Small intestine (tissue), 7 donors: Measurements from ENCODE around the gene PPP1R9A. TPM values are rescaled to one million over a fixed set of nuclear protein-coding genes. Genes with fewer than 3 reads are reported as not detected.

Experiments
- DNase-seq, 2 donors: peaks; one replicate each; pipeline versions ENCODE4 v3.0.0 to v3.0.0-alpha.2; 2013
- FAIRE-seq: peaks from 2 replicates; lab custom pipeline; 2012; peaks lifted over from hg19 to GRCh38; lab: Jason Lieb, UNC
- H3K27ac ChIP-seq, 3 donors: one replicate each; pipeline ENCODE4 v1.5.1; 2013; ENCODE audit warnings: low read length in 2 of 3, mild to moderate bottlenecking in 2 of 3, control low read depth in 1 of 3, inconsistent platforms in 1 of 3, low read depth in 1 of 3, moderate library complexity in 1 of 3
- H3K27me3 ChIP-seq, 3 donors: one replicate each; pipeline ENCODE4 v1.6.1; 2013; ENCODE audit warnings: low read length in 3 of 3, inconsistent platforms in 1 of 3; ENCODE audit not compliant: control insufficient read depth in 3 of 3, insufficient read depth in 3 of 3
- H3K36me3 ChIP-seq, 3 donors: one replicate each; pipeline ENCODE4 v1.6.1; 2013; ENCODE audit warnings: low read length in 3 of 3, inconsistent platforms in 1 of 3, low read depth in 1 of 3, mild to moderate bottlenecking in 1 of 3, moderate library complexity in 1 of 3; ENCODE audit not compliant: control insufficient read depth in 3 of 3, insufficient read depth in 2 of 3
- H3K4me1 ChIP-seq, 3 donors: one replicate each; pipeline ENCODE4 v1.6.1; 2013; ENCODE audit warnings: low read length in 2 of 3, inconsistent platforms in 1 of 3, low read depth in 1 of 3, mild to moderate bottlenecking in 1 of 3, moderate library complexity in 1 of 3; ENCODE audit not compliant: control insufficient read depth in 3 of 3, insufficient read depth in 2 of 3
- H3K4me3 ChIP-seq, 3 donors: one replicate each; pipeline ENCODE4 v1.5.1; 2013; ENCODE audit warnings: low read length in 3 of 3, control low read depth in 1 of 3, inconsistent platforms in 1 of 3, low read depth in 1 of 3, mild to moderate bottlenecking in 1 of 3, moderate library complexity in 1 of 3
- H3K9me3 ChIP-seq, 2 donors: one replicate each; pipeline ENCODE4 v1.6.1; 2013; ENCODE audit warnings: low read depth in 1 of 2, low read length in 1 of 2; ENCODE audit not compliant: control insufficient read depth in 2 of 2, insufficient read depth in 1 of 2
- WGBS, 3 donors: extraction: QIAGEN DNeasy Blood & Tissue Kit; methylation state at CpG; one replicate each; pipeline ENCODE4 v1.1.7; 2013; 5-methylcytosine and 5-hydroxymethylcytosine counted together
- polyA plus RNA-seq, 4 donors: library from polyadenylated mRNA; stranded (reverse) in 3 of 4; unstranded in 1 of 4; fragments of 200-250 nt in 3 of 4; fragments of 120-200 nt in 1 of 4; gene quantifications; one replicate each; pipeline versions ENCODE4 v1.2.1 to v1.2.3, GENCODE V29; 2013
- donor health status: healthy with polysubstance abuse.
- donor health status: control.
- donor health status: control.
- donor health status: Bipolar disorder and iron deficiency.
- donor health status: healthy.

PPP1R9A gene
- polyA plus RNA-seq, 4 donors = 0.27 to 13.3 (median 1.6) TPM

- H3K4me3 ChIP-seq = no peak overlapping the region
- peaks cover 0 to 9% (median 0%) of the 10 kb centered on the region in 3 donors for H3K27me3 ChIP-seq
- no peak for FAIRE-seq
- no peak overlapping the region for H3K27ac ChIP-seq
- H3K4me1 ChIP-seq = peaks cover 0 to 12% (median 2%) of the 10 kb centered on the region in 3 donors
- no peaks in the 10 kb centered on the region for H3K36me3 ChIP-seq
- 81 to 92% (median 84%) methylated on average over 8 of the region's 8 CpGs for WGBS, 3 donors
- no peak for DNase-seq
- no peaks in the 10 kb centered on the region for H3K9me3 ChIP-seq
These were observed 415.0 kb downstream of the PPP1R9A start for GRCh38 chr7:95322396-95322795.

GRCh38 chr7:95322854-95323253 is 415.5 kb downstream of the PPP1R9A start:
- DNase-seq (no peak), FAIRE-seq (no peak)
- Histone ChIP-seq H3K4me3 (no peak overlapping the region), H3K4me1 (peaks cover 0 to 12% (median 2%) of the 10 kb centered on the region in 3 donors), H3K27ac (no peak overlapping the region), H3K9me3 (no peaks in the 10 kb centered on the region), H3K36me3 (no peaks in the 10 kb centered on the region), H3K27me3 (peaks cover 0 to 9% (median 0%) of the 10 kb centered on the region in 3 donors)
- 76 to 78% (median 77%) methylated on average over 2 of the region's 2 CpGs for WGBS, 3 donors

- Histone ChIP-seq H3K4me1 (peaks cover 0 to 12% (median 2%) of the 10 kb centered on the region in 3 donors), H3K27me3 (peaks cover 0 to 9% (median 0%) of the 10 kb centered on the region in 3 donors), H3K27ac (no peak overlapping the region), H3K36me3 (no peaks in the 10 kb centered on the region), H3K4me3 (no peak overlapping the region), H3K9me3 (no peaks in the 10 kb centered on the region)
- FAIRE-seq (no peak), DNase-seq (no peak)
- 71 to 84% (median 80%) methylated on average over 9 of the region's 9 CpGs for WGBS, 3 donors
These were observed 416.2 kb downstream of the PPP1R9A start for GRCh38 chr7:95323410-95324129.

- Histone ChIP-seq H3K4me1 (peaks cover 0 to 12% (median 2%) of the 10 kb centered on the region in 3 donors), H3K4me3 (no peak within 1 kb of the TSS), H3K27ac (no peak within 1 kb of the TSS), H3K36me3 (no peaks in the 10 kb centered on the region), H3K27me3 (peaks cover 0 to 9% (median 0%) of the 10 kb centered on the region in 3 donors), H3K9me3 (no peaks in the 10 kb centered on the region)
- FAIRE-seq (no peak), DNase-seq (peak; percentile 20 to 48)
- 18 to 36% (median 22%) methylated on average over 12 to 20 of the region's 20 CpGs for WGBS, 3 donors
These were observed 417.0 kb downstream of the PPP1R9A start, which contains the start of gene PON1 for GRCh38 chr7:95324431-95324830. PON1 (minus strand) TSS chr7:95324532; CDS start chr7:95324475, 57 bp downstream.

- Histone ChIP-seq H3K27ac (no peak overlapping the region), H3K4me1 (peaks cover 0 to 4% (median 2%) of the 10 kb centered on the region in 3 donors), H3K36me3 (no peaks in the 10 kb centered on the region), H3K4me3 (no peak overlapping the region), H3K9me3 (no peaks in the 10 kb centered on the region), H3K27me3 (peaks cover 0 to 9% (median 0%) of the 10 kb centered on the region in 3 donors)
- DNase-seq = no peak
- 80 to 83% (median 81%) methylated on average over 3 of the region's 3 CpGs for WGBS, 3 donors
- no peak for FAIRE-seq
These were observed 420.0 kb downstream of the PPP1R9A start for GRCh38 chr7:95327356-95327755.

- Histone ChIP-seq H3K27ac (peak overlapping the region in 1 of 3 donors; percentile 19), H3K27me3 (peaks cover 0 to 3% (median 0%) of the 10 kb centered on the region in 3 donors), H3K9me3 (no peaks in the 10 kb centered on the region), H3K4me3 (peak overlapping the region in 2 of 3 donors; percentile 22 to 28), H3K4me1 (no peaks in the 10 kb centered on the region), H3K36me3 (no peaks in the 10 kb centered on the region)
- DNase-seq (peak; percentile 53 to 56), FAIRE-seq (peak; percentile 55)
- WGBS, 3 donors = 20 to 31% (median 23%) methylated on average over 4 of the region's 4 CpGs
These were observed 423.0 kb downstream of the PPP1R9A start for GRCh38 chr7:95330204-95330960.

- FAIRE-seq = no peak
- H3K36me3 ChIP-seq = no peaks in the 10 kb centered on the region
- H3K27me3 ChIP-seq = no peaks in the 10 kb centered on the region
- WGBS, 3 donors = 96 to 100% (median 97%) methylated on average over 1 of the region's 1 CpG
- no peak for DNase-seq
- no peak overlapping the region for H3K4me3 ChIP-seq
- no peaks in the 10 kb centered on the region for H3K4me1 ChIP-seq
- H3K9me3 ChIP-seq = no peaks in the 10 kb centered on the region
- no peak overlapping the region for H3K27ac ChIP-seq
These were observed 423.6 kb downstream of the PPP1R9A start for GRCh38 chr7:95330961-95331337.

GRCh38 chr7:95334447-95334846 is 427.1 kb downstream of the PPP1R9A start:
- H3K4me1 ChIP-seq = no peaks in the 10 kb centered on the region
- H3K27ac ChIP-seq = no peak overlapping the region
- H3K27me3 ChIP-seq = no peaks in the 10 kb centered on the region
- FAIRE-seq (no peak), DNase-seq (no peak)
- H3K36me3 ChIP-seq = no peaks in the 10 kb centered on the region
- no peaks in the 10 kb centered on the region for H3K9me3 ChIP-seq
- no peak overlapping the region for H3K4me3 ChIP-seq
